Measurements from ENCODE around the gene FAU. TPM values are rescaled to one million over a fixed set of nuclear protein-coding genes. Genes with fewer than 3 reads are reported as not detected.

The FAU gene
- total RNA-seq, 1 donor from 2014 or later, result 439 TPM

- Histone ChIP-seq H3K36me3 (ENCODE audit: control insufficient read depth, insufficient read depth, low read length) (peaks cover 15% of the 10 kb centered on the region), H3K27me3 (ENCODE audit: control insufficient read depth, insufficient read depth, low read length) (no peaks in the 10 kb centered on the region), H3K4me3 (ENCODE audit: low read depth, low read length) (no peak overlapping the region)
- FAIRE-seq (no peak), DNase-seq (ENCODE audit: low read depth) (no peak)
- TF ChIP-seq CTCF (IDR thresholded peaks at IDR 0.05; ENCODE audit: insufficient read depth, low read length, severe bottlenecking), result no peak
These were observed 31.3 kb downstream of the FAU start for GRCh38 chr11:65090628-65091027.

GRCh38 chr11:65089621-65090020, 32.3 kb downstream of the FAU start:
- peaks cover 16% of the 10 kb centered on the region for H3K36me3 ChIP-seq (ENCODE audit: control insufficient read depth, insufficient read depth, low read length)
- no peaks in the 10 kb centered on the region for H3K27me3 ChIP-seq (ENCODE audit: control insufficient read depth, insufficient read depth, low read length)
- DNase-seq (ENCODE audit: low read depth) (no peak), FAIRE-seq (no peak)
- TF ChIP-seq CTCF (IDR thresholded peaks at IDR 0.05; ENCODE audit: insufficient read depth, low read length, severe bottlenecking), result no peak
- no peak overlapping the region for H3K4me3 ChIP-seq (ENCODE audit: low read depth, low read length)

GRCh38 chr11:65087827-65088226, 34.1 kb downstream of the FAU start:
- Histone ChIP-seq H3K27me3 (ENCODE audit: control insufficient read depth, insufficient read depth, low read length) (no peaks in the 10 kb centered on the region), H3K4me3 (ENCODE audit: low read depth, low read length) (no peak overlapping the region), H3K36me3 (ENCODE audit: control insufficient read depth, insufficient read depth, low read length) (peaks cover 16% of the 10 kb centered on the region)
- no peak for FAIRE-seq
- DNase-seq (ENCODE audit: low read depth), result no peak
- no peak for TF ChIP-seq CTCF (IDR thresholded peaks at IDR 0.05; ENCODE audit: insufficient read depth, low read length, severe bottlenecking)

GRCh38 chr11:65087216-65087615, 34.7 kb downstream of the FAU start:
- Histone ChIP-seq H3K36me3 (ENCODE audit: control insufficient read depth, insufficient read depth, low read length) (peaks cover 16% of the 10 kb centered on the region), H3K4me3 (ENCODE audit: low read depth, low read length) (no peak overlapping the region), H3K27me3 (ENCODE audit: control insufficient read depth, insufficient read depth, low read length) (no peaks in the 10 kb centered on the region)
- no peak for DNase-seq (ENCODE audit: low read depth)
- no peak for FAIRE-seq
- no peak for TF ChIP-seq CTCF (IDR thresholded peaks at IDR 0.05; ENCODE audit: insufficient read depth, low read length, severe bottlenecking)

- H3K27me3 ChIP-seq (ENCODE audit: control insufficient read depth, insufficient read depth, low read length), result no peaks in the 10 kb centered on the region
- DNase-seq (ENCODE audit: low read depth), result no peak
- H3K4me3 ChIP-seq (ENCODE audit: low read depth, low read length), result no peak overlapping the region
- TF ChIP-seq CTCF (IDR thresholded peaks at IDR 0.05; ENCODE audit: insufficient read depth, low read length, severe bottlenecking), result no peak
- peaks cover 16% of the 10 kb centered on the region for H3K36me3 ChIP-seq (ENCODE audit: control insufficient read depth, insufficient read depth, low read length)
- no peak for FAIRE-seq
These were observed 35.1 kb downstream of the FAU start for GRCh38 chr11:65086809-65087208.

- Histone ChIP-seq H3K4me3 (ENCODE audit: low read depth, low read length) (no peak overlapping the region), H3K36me3 (ENCODE audit: control insufficient read depth, insufficient read depth, low read length) (peaks cover 16% of the 10 kb centered on the region), H3K27me3 (ENCODE audit: control insufficient read depth, insufficient read depth, low read length) (no peaks in the 10 kb centered on the region)
- FAIRE-seq, result no peak
- no peak for TF ChIP-seq CTCF (IDR thresholded peaks at IDR 0.05; ENCODE audit: insufficient read depth, low read length, severe bottlenecking)
- no peak for DNase-seq (ENCODE audit: low read depth)
These were observed 36.5 kb downstream of the FAU start for GRCh38 chr11:65085446-65085845.

All from bronchial epithelial cell (primary cell).